Measurements from ENCODE around the gene OR52H1. TPM values are rescaled to one million over a fixed set of nuclear protein-coding genes. Genes with fewer than 3 reads are reported as not detected.

OR52H1 gene
- total and polyA plus RNA-seq, 2 donors (not counting 3 experiments of a cell fraction or from before 2014, with no cell fraction given) = 0.33 TPM; not detected in 1

DNA sequence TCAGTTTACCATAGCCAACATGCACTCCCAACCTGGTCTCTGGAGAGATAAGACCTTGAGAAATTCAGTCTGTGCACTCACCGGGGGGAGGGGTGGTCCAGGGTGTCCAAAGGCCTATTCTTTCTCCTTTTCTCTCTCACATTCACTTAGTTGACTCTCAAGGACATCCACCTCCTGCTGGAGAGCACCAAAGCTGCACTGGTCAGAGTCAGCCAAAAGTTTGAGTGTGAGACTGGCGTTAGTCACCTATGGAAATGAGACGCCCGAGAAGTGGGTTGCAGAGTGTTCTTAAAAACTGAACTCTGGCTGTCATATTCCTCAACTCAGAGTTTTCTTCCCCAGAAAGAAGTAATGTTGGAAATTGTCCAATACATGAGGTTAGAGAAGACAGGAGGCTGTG lies 26.8 kb downstream of the OR52H1 start:
- no peaks in the 10 kb centered on the region for H3K79me2 ChIP-seq (ENCODE audit: control insufficient read depth, insufficient read depth, low read length)
- H3K4me1 ChIP-seq (ENCODE audit: control insufficient read depth, extremely low read depth, insufficient read depth, low read length) = no peaks in the 10 kb centered on the region
- no peaks in the 10 kb centered on the region for H3K9me3 ChIP-seq (replicated peaks; ENCODE audit: control insufficient read depth, insufficient read depth, low read length)
- H2AFZ ChIP-seq (ENCODE audit: low read depth, low read length) = no peak overlapping the region
- dilution Hi-C loops (cut with MboI; ENCODE audit: extremely low pct_ligation_motif_present, low sequenced_read_pairs) (no loop called here), intact Hi-C loops (cut with micrococcal nuclease) (no loop called here)
- H3K4me3 ChIP-seq (replicated peaks in 1 of 3; ENCODE audit: insufficient read depth in 1 of 3, low read depth in 1 of 3, low read length in 3 of 3) = no peak overlapping the region
- H3K36me3 ChIP-seq (ENCODE audit: control insufficient read depth in 2 of 2, extremely low read depth in 1 of 2, insufficient read depth in 2 of 2, low read length in 2 of 2) = no peaks in the 10 kb centered on the region
- no peaks in the 10 kb centered on the region for H4K20me1 ChIP-seq (replicated peaks; ENCODE audit: control insufficient read depth, extremely low read depth, insufficient read depth, low read length)
- H3K4me2 ChIP-seq (ENCODE audit: insufficient read depth, low read length) = no peak overlapping the region
- TF ChIP-seq MYC (IDR thresholded peaks at IDR 0.05; ENCODE audit: low read depth, low read length) (no peak), JUN (IDR thresholded peaks at IDR 0.05; ENCODE audit: borderline replicate concordance, insufficient read depth, insufficient read length, low read depth) (no peak), EZH2 (IDR thresholded peaks at IDR 0.05; ENCODE audit: borderline replicate concordance, low read depth, low read length, severe bottlenecking) (no peak)
- TF ChIP-seq, protein P1, sequence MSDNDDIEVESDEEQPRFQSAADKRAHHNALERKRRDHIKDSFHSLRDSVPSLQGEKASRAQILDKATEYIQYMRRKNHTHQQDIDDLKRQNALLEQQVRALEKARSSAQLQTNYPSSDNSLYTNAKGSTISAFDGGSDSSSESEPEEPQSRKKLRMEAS (IDR thresholded peaks at IDR 0.05; ENCODE audit: insufficient read depth, insufficient read length) = no peak
- TF ChIP-seq, protein P2, sequence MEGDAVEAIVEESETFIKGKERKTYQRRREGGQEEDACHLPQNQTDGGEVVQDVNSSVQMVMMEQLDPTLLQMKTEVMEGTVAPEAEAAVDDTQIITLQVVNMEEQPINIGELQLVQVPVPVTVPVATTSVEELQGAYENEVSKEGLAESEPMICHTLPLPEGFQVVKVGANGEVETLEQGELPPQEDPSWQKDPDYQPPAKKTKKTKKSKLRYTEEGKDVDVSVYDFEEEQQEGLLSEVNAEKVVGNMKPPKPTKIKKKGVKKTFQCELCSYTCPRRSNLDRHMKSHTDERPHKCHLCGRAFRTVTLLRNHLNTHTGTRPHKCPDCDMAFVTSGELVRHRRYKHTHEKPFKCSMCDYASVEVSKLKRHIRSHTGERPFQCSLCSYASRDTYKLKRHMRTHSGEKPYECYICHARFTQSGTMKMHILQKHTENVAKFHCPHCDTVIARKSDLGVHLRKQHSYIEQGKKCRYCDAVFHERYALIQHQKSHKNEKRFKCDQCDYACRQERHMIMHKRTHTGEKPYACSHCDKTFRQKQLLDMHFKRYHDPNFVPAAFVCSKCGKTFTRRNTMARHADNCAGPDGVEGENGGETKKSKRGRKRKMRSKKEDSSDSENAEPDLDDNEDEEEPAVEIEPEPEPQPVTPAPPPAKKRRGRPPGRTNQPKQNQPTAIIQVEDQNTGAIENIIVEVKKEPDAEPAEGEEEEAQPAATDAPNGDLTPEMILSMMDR (IDR thresholded peaks at IDR 0.05; ENCODE audit: extremely low read depth in 1 of 2, insufficient read depth in 1 of 2, low read depth in 1 of 2, low read length in 2 of 2) = no peak
- no peaks in the 10 kb centered on the region for H3K9me1 ChIP-seq (replicated peaks; ENCODE audit: control insufficient read depth, extremely low read depth, insufficient read depth, low read length)
- H3K27ac ChIP-seq (ENCODE audit: insufficient read depth, low read depth, low read length) = no peak overlapping the region
- no peak overlapping the region for H3K9ac ChIP-seq (replicated peaks; ENCODE audit: extremely low read depth, insufficient read depth, low read length)
- ChIA-PET CTCF (interaction anchor here (0.6 kb wide), 1 partner anchor 29 kb away, joined by 5 read pairs; no protein-coding TSS in a partner anchor), POLR2A (interaction anchor here (0.7 kb wide), 1 partner anchor 1344 kb away, joined by 3 read pairs; no protein-coding TSS in a partner anchor)
- FAIRE-seq (no peak), DNase-seq (ENCODE audit: low read depth, low spot score) (no peak)
- H3K27me3 ChIP-seq (ENCODE audit: control insufficient read depth in 2 of 2, insufficient read depth in 2 of 2, low read length in 2 of 2) = no peaks in the 10 kb centered on the region
- BruUV-seq (replicated peaks) = no TSS peak

DNA sequence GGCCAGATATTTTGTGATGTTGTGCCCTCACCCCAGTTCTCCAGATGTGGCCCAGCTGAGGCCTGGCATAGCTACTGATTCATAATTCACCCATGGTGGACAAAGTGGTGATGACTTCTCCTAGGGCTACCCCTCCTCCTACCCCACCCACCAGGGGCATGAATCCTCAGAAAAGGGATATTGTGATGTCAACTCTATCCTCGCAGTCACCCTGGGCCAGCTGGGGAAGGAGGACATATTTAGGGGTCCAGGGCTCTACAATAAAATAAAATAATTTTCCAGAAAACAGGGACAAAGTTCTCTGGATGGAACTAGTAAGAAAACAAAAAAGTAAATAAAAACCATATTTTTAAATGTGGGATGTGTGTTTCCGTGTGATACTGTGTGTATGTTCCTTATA lies 31.7 kb downstream of the OR52H1 start, which contains the start of gene UBQLNL:
Gene UBQLNL (minus strand): TSS at position 101 of the 400 bp plus-strand sequence. CDS start 258 bp downstream, outside the sequence.
- H3K9ac ChIP-seq (replicated peaks; ENCODE audit: extremely low read depth, insufficient read depth, low read length) = no peak within 1 kb of the TSS
- no peaks in the 10 kb centered on the region for H3K27me3 ChIP-seq (ENCODE audit: control insufficient read depth in 2 of 2, insufficient read depth in 2 of 2, low read length in 2 of 2)
- DNase-seq (ENCODE audit: low read depth, low spot score) = no peak
- TF ChIP-seq, protein P2 (IDR thresholded peaks at IDR 0.05; ENCODE audit: extremely low read depth in 1 of 2, insufficient read depth in 1 of 2, low read depth in 1 of 2, low read length in 2 of 2) = no peak
- TF ChIP-seq POLR2A (IDR thresholded peaks at IDR 0.05; ENCODE audit: low read depth, low read length) (no peak), GATA2 (IDR thresholded peaks at IDR 0.05; ENCODE audit: insufficient read depth, insufficient read length, low read depth, low read length) (no peak), MYC (IDR thresholded peaks at IDR 0.05; ENCODE audit: low read depth, low read length) (no peak), FOS (IDR thresholded peaks at IDR 0.05; ENCODE audit: borderline replicate concordance, insufficient read depth, low read length) (no peak), POLR2AphosphoS5 (IDR thresholded peaks at IDR 0.05; ENCODE audit: insufficient read depth, low read depth, low read length) (no peak), JUN (IDR thresholded peaks at IDR 0.05; ENCODE audit: borderline replicate concordance, insufficient read depth, insufficient read length, low read depth) (no peak), EZH2 (IDR thresholded peaks at IDR 0.05; ENCODE audit: borderline replicate concordance, low read depth, low read length, severe bottlenecking) (no peak)
- TF ChIP-seq, protein P1 (IDR thresholded peaks at IDR 0.05; ENCODE audit: insufficient read depth, insufficient read length) = no peak
- no peaks in the 10 kb centered on the region for H3K79me2 ChIP-seq (ENCODE audit: control insufficient read depth, insufficient read depth, low read length)
- intact Hi-C loops (cut with micrococcal nuclease) (no loop called here), dilution Hi-C loops (cut with MboI; ENCODE audit: extremely low pct_ligation_motif_present, low sequenced_read_pairs) (no loop called here)
- no peak for FAIRE-seq
- no peaks in the 10 kb centered on the region for H3K9me3 ChIP-seq (replicated peaks; ENCODE audit: control insufficient read depth, insufficient read depth, low read length)
- no peak within 1 kb of the TSS for H2AFZ ChIP-seq (ENCODE audit: low read depth, low read length)
- BruUV-seq (replicated peaks) = no TSS peak
- no peak within 1 kb of the TSS for H3K4me3 ChIP-seq (replicated peaks in 1 of 3; ENCODE audit: insufficient read depth in 1 of 3, low read depth in 1 of 3, low read length in 3 of 3)
- POLR2A ChIA-PET = no interaction called here
- no peaks in the 10 kb centered on the region for H4K20me1 ChIP-seq (replicated peaks; ENCODE audit: control insufficient read depth, extremely low read depth, insufficient read depth, low read length)
- H3K36me3 ChIP-seq (ENCODE audit: control insufficient read depth in 2 of 2, extremely low read depth in 1 of 2, insufficient read depth in 2 of 2, low read length in 2 of 2) = no peaks in the 10 kb centered on the region
- CTCF ChIA-PET = interaction anchor here (1.3 kb wide), 1 partner anchor 10 kb away, joined by 3 read pairs; no protein-coding TSS in a partner anchor
- no peak within 1 kb of the TSS for H3K4me2 ChIP-seq (ENCODE audit: insufficient read depth, low read length)
- H3K4me1 ChIP-seq (ENCODE audit: control insufficient read depth, extremely low read depth, insufficient read depth, low read length) = no peaks in the 10 kb centered on the region
- no peak within 1 kb of the TSS for H3K27ac ChIP-seq (ENCODE audit: insufficient read depth, low read depth, low read length)
- H3K9me1 ChIP-seq (replicated peaks; ENCODE audit: control insufficient read depth, extremely low read depth, insufficient read depth, low read length) = no peaks in the 10 kb centered on the region
